ENCODE data around the gene INKA1. TPM values are rescaled to one million over a fixed set of nuclear protein-coding genes. Genes with fewer than 3 reads are reported as not detected.
A peak's percentile ranks its signal among the peaks of the same experiment; 100 is the strongest.

The INKA1 gene
- polyA plus RNA-seq, 1 donor (not counting 4 experiments of a cell fraction or from before 2014, with no cell fraction given), result 10.1 TPM

GRCh38 chr3:49803465-49804140, 542 bp downstream of the INKA1 start:
- dilution Hi-C loops (cut with MboI; ENCODE audit: extremely low pct_ligation_motif_present, low sequenced_read_pairs), result no loop called here
- no peaks in the 10 kb centered on the region for H3K9me3 ChIP-seq (ENCODE audit: control insufficient read depth, low read depth, low read length)
- DNase-seq (ENCODE audit: low read depth, low spot score) (peak; percentile 69), FAIRE-seq (peak; percentile 85)
- H3K4me3 ChIP-seq (ENCODE audit: control insufficient read depth in 2 of 3, extremely low read depth in 1 of 3, insufficient read depth in 2 of 3, low read depth in 1 of 3, low read length in 3 of 3), result peak overlapping the region; percentile 80 to 89 (median 84)
- peaks cover 0 to 14% of the 10 kb centered on the region in 2 experiments for H3K36me3 ChIP-seq (ENCODE audit: control insufficient read depth in 2 of 2, extremely low read depth in 1 of 2, insufficient read depth in 2 of 2, low read length in 2 of 2)
- no peak for TF ChIP-seq CTCF (optimal IDR thresholded peaks at IDR 0.05 in 1 of 3, IDR thresholded peaks at IDR 0.05 in 1 of 3, conservative IDR thresholded peaks at IDR 0.05 in 1 of 3; ENCODE audit: extremely low read depth in 1 of 3, insufficient read depth in 2 of 3, low read length in 3 of 3)
- TF ChIP-seq EZH2 (IDR thresholded peaks at IDR 0.05; ENCODE audit: low read length), result no peak
- H3K4me1 ChIP-seq (ENCODE audit: control insufficient read depth, extremely low read depth, insufficient read depth, low read length), result peaks cover 47% of the 10 kb centered on the region
- peaks cover 12% of the 10 kb centered on the region for H3K79me2 ChIP-seq (ENCODE audit: control insufficient read depth, insufficient read depth, low read length)
- peaks cover 6% of the 10 kb centered on the region for H3K9me1 ChIP-seq (ENCODE audit: control insufficient read depth, extremely low read depth, insufficient read depth, low read length)
- peaks cover 7% of the 10 kb centered on the region for H4K20me1 ChIP-seq (ENCODE audit: control insufficient read depth, extremely low read depth, insufficient read depth, low read length)
- H3K4me2 ChIP-seq (ENCODE audit: control insufficient read depth, extremely low read depth, insufficient read depth, low read depth, low read length), result peak overlapping the region; percentile 98
- peak overlapping the region; percentile 86 for H3K9ac ChIP-seq (ENCODE audit: control insufficient read depth, extremely low read depth, insufficient read depth, low read length)
- peak overlapping the region; percentile 69 for H3K27ac ChIP-seq (ENCODE audit: control insufficient read depth, insufficient read depth, low read length)
- peak overlapping the region; percentile 91 for H2AFZ ChIP-seq (ENCODE audit: control insufficient read depth, low read length)
- H3K27me3 ChIP-seq (ENCODE audit: control insufficient read depth, extremely low read depth, insufficient read depth, low read length), result no peaks in the 10 kb centered on the region

- Histone ChIP-seq H3K9me1 (ENCODE audit: control insufficient read depth, extremely low read depth, insufficient read depth, low read length) (peaks cover 6% of the 10 kb centered on the region), H3K27me3 (ENCODE audit: control insufficient read depth, extremely low read depth, insufficient read depth, low read length) (no peaks in the 10 kb centered on the region), H3K36me3 (ENCODE audit: control insufficient read depth in 2 of 2, extremely low read depth in 1 of 2, insufficient read depth in 2 of 2, low read length in 2 of 2) (peaks cover 0 to 14% of the 10 kb centered on the region in 2 experiments), H3K27ac (ENCODE audit: control insufficient read depth, insufficient read depth, low read length) (peak overlapping the region; percentile 69), H3K4me3 (ENCODE audit: control insufficient read depth in 2 of 3, extremely low read depth in 1 of 3, insufficient read depth in 2 of 3, low read depth in 1 of 3, low read length in 3 of 3) (peak overlapping the region; percentile 80 to 89 (median 84)), H3K9ac (ENCODE audit: control insufficient read depth, extremely low read depth, insufficient read depth, low read length) (peak overlapping the region; percentile 86), H3K4me2 (ENCODE audit: control insufficient read depth, extremely low read depth, insufficient read depth, low read depth, low read length) (peak overlapping the region; percentile 98), H3K79me2 (ENCODE audit: control insufficient read depth, insufficient read depth, low read length) (peaks cover 12% of the 10 kb centered on the region), H3K9me3 (ENCODE audit: control insufficient read depth, low read depth, low read length) (no peaks in the 10 kb centered on the region), H2AFZ (ENCODE audit: control insufficient read depth, low read length) (no peak overlapping the region), H4K20me1 (ENCODE audit: control insufficient read depth, extremely low read depth, insufficient read depth, low read length) (peaks cover 7% of the 10 kb centered on the region), H3K4me1 (ENCODE audit: control insufficient read depth, extremely low read depth, insufficient read depth, low read length) (peaks cover 45% of the 10 kb centered on the region)
- dilution Hi-C loops (cut with MboI; ENCODE audit: extremely low pct_ligation_motif_present, low sequenced_read_pairs), result no loop called here
- DNase-seq (ENCODE audit: low read depth, low spot score), result no peak
- TF ChIP-seq EZH2 (IDR thresholded peaks at IDR 0.05; ENCODE audit: low read length) (no peak), CTCF (optimal IDR thresholded peaks at IDR 0.05 in 1 of 3, IDR thresholded peaks at IDR 0.05 in 1 of 3, conservative IDR thresholded peaks at IDR 0.05 in 1 of 3; ENCODE audit: extremely low read depth in 1 of 3, insufficient read depth in 2 of 3, low read length in 3 of 3) (no peak)
- FAIRE-seq, result no peak
Measured at GRCh38 chr3:49804141-49805041, 1.3 kb downstream of the INKA1 start.
